NCI-H524 (cell line): ENCODE measurements around the gene ZNF229.
"Not testable (repeated sequence)": the region's sequence is repeated elsewhere in the genome, so short reads cannot be mapped to it uniquely, and the experiment has no call there.

ENCODE experiments used
- DNase-seq, 2 experiments: peaks; one replicate each; lab custom pipeline; 2025; lab: John Stamatoyannopoulos, UW

Gene ZNF229

GRCh38 chr19:44447916-44448674 is at the start of gene ZNF229:
TSS of gene ZNF229 (minus strand) at chr19:44448472. CDS start at chr19:44442847, 5,625 bp downstream.
- peak; percentile 89 to 92 for DNase-seq

GRCh38 chr19:44496711-44497110 is 48.4 kb upstream of the ZNF229 start:
- DNase-seq = no peak

DNA sequence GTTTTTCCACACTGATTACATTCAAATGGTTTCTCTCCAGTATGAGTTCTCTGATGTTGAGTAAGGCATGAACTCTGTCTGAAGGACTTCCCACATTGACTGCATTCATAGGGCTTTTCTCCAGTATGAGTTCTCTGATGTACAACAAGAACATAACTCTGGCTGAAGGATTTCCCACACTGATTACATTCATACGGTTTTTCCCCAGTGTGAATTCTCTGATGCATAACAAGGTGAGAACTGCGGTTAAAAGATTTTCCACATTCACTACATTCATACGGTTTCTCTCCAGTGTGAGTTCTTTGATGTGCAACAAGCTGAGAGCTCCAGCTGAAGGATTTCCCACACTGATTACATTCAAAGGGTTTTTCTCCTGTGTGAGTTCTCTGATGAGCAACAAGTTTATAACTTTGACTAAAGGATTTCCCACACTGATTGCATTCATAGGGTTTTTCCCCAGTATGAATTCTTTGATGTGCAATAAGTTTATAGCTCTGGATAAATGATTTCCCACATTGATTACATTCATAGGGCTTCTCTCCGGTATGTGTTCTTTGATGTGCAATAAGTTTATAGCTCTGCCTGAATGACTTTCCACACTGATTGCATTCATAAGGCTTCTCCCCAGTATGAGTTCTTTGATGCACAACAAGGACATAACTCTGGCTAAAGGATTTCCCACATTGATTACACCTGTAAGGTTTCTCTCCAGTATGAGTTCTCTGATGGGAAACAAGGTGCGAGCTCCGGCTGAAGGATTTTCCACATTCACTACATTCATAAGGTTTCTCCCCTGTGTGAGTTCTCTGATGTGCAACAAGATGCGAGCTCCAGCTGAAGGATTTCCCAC is 28.5 kb upstream of the ZNF229 start:
- DNase-seq = peak in 1 of 2 experiments; percentile 2

- DNase-seq = not testable (repeated sequence)
Observed at GRCh38 chr19:44468730-44469129, 20.5 kb upstream of the ZNF229 start.

DNA sequence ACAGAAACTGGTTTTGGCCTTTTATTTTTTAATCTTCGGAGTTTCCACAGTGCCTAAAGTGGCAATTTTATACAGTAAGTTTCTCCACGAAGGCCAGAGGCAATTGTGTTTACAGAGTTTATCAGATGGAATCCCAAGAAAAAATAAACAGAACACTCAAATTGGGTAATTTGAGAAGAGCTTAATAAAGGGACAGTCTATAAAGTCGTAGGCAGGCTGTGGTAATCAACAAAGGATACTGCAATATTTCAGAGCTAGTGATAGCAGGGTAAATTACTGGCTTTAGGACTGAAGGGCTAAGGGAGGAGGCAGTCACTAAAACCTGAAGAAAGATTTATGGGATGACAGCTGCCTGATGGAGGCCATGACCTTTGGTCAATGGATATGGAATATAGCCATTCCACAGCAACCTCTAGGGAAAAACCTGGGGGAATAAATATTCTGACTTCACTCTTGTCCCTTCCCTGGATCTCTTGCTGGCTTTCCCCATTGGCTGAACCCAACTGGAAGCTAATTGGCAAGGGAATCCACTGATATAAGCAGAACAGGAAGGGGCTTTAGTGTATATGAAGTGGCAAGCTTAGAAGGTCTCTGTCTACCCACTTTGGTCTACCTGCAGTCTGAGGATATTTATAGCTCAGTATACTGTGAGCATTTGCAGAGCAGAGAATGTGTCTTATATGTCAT is 14.5 kb upstream of the ZNF229 start:
- DNase-seq = not testable (repeated sequence)

GRCh38 chr19:44456016-44456415 is 7.7 kb upstream of the ZNF229 start:
- DNase-seq = not testable (repeated sequence)

DNA sequence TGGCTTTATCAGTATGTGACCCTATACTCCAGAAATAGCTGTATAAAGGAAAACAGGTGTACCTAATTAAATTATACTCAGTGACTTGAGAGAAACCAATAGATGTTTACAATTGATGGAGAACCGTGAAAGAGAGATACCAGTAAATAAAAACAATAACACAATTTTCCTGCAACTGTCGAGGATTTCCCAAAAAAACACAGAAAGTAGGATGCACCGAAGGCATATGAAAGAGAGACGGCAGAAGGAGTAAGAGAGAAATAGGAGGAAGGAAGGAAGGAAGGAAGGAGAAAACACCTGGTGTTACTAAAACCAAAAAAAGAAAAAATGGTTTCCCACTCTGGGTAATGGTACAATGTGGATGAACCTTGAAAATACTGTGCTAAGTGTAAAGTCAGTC is 6.8 kb upstream of the ZNF229 start:
- no peak for DNase-seq

GRCh38 chr19:44452367-44452766 is 4.1 kb upstream of the ZNF229 start:
- no peak for DNase-seq

- no peak for DNase-seq
Observed at GRCh38 chr19:44451687-44452086, 3.4 kb upstream of the ZNF229 start.

DNA sequence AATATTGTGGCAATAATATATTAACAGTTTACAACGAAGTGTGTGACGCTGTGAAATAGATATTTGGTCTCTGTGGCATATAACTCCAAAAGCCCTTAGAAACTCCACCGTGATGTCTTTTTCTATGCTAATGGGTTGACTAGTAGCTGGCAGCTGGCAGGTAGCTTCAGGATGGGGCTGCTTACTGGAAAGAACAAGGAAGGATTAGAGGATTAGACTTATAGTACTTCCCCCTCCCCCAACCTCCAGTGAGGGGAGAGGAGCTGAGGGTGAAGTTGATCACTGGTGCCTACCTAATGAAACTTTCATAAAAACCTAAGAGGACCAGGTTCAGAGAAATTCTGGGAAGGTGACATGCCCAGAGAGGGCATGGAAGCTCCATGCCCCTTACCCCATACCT is 9.8 kb downstream of the ZNF229 start:
- DNase-seq = peak in 1 of 2 experiments; percentile 12

- no peak for DNase-seq
Observed at GRCh38 chr19:44435441-44435840, 12.8 kb downstream of the ZNF229 start.

- DNase-seq = no peak
Observed at GRCh38 chr19:44430956-44431355, 17.3 kb downstream of the ZNF229 start.

DNA sequence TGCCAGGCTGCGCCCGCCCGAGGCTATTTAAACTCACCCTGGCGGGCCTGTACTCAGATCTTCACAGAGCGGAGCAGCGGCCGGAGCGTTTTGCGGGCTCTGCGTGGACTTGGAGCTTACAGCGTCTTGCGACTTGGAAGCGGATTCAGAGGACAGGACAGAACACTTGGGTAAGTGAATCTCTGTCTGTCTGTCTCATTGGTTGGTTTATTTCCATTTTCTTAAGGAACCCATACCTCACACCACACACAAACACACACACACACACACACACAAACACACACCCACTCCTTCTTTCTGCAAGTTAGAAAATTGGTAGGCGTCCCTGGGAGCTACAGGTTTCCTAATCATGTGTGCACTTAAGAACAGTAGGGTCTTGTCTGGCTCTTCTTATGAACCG is 32.7 kb downstream of the ZNF229 start:
- not testable (repeated sequence) for DNase-seq

- no peak for DNase-seq
Observed at GRCh38 chr19:44401139-44402115, 46.8 kb downstream of the ZNF229 start, which contains the start of gene ZNF285. TSS of gene ZNF285 (minus strand) at chr19:44401608. CDS start at chr19:44397213, 4,395 bp downstream.

DNA sequence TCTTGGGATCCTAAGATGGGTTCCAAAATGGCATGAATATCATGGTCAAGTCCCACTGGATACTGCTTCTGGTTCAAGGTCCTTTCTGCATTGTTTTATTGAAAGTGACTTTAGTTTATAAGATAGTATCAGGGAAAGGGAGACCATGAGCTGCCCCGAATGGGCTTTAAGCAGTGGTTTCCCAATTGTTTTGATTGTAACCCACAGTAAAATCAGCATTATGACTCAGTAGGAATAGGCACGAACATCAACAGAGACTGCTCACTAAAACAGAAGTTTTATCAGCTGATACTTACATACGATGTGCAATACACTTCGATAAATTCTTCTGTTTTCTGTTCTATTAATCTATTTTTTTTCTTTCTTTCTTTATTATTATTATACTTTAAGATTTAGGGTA is 59.0 kb downstream of the ZNF229 start:
- DNase-seq = not testable (repeated sequence)
